Progenitor cell of endocrine pancreas (in vitro differentiated cells): ENCODE data around the gene SIAH2. TPM values are rescaled to one million over a fixed set of nuclear protein-coding genes. Genes with fewer than 3 reads are reported as not detected.

Experiments used
- DNase-seq: peaks from one replicate; pipeline ENCODE4 v3.0.0; 2021; ENCODE audit warnings: low spot score; ENCODE audit not compliant: unreplicated experiment
- H3K27ac Mint-ChIP-seq: 2 replicates; pipeline ENCODE4 v1.8.0; 2021; ENCODE audit warnings: mild to moderate bottlenecking, moderate library complexity, mixed read lengths
- H3K27me3 Mint-ChIP-seq: 2 replicates; pipeline ENCODE4 v1.8.0; 2021; ENCODE audit warnings: mixed read lengths
- H3K36me3 Mint-ChIP-seq: 2 replicates; pipeline ENCODE4 v1.8.0; 2022; ENCODE audit warnings: mixed read lengths; ENCODE audit not compliant: insufficient read depth
- H3K4me1 Mint-ChIP-seq: 2 replicates; pipeline ENCODE4 v1.8.0; 2021; ENCODE audit warnings: low read depth, mixed read lengths
- H3K4me3 Mint-ChIP-seq: 2 replicates; pipeline ENCODE4 v1.8.0; 2021; ENCODE audit warnings: low read depth, mild to moderate bottlenecking, moderate library complexity, mixed read lengths
- H3K9me3 Mint-ChIP-seq: 2 replicates; pipeline ENCODE4 v1.8.0; 2021; ENCODE audit warnings: low read depth, mixed read lengths
- CTCF ChIP-seq: fragments of 200-600 bp; sonication (generic); IDR thresholded peaks from one replicate; pipeline ENCODE4 v1.5.0; 2021; ENCODE audit warnings: antibody characterized with exemption, mild to moderate bottlenecking; ENCODE audit not compliant: unreplicated experiment
- total RNA-seq: library from RNA; stranded (reverse); gene quantifications from 2 replicates; pipeline ENCODE4 v1.2.1, GENCODE V29; 2021

The SIAH2 gene
- total RNA-seq, 1 donor from 2014 or later: 17.9 TPM

GRCh38 chr3:150764967-150765366 is 2.0 kb upstream of the SIAH2 start:
- peaks cover 9% of the 10 kb centered on the region for H3K27me3 Mint-ChIP-seq
- no peak overlapping the region for H3K27ac Mint-ChIP-seq
- H3K36me3 Mint-ChIP-seq: no peaks in the 10 kb centered on the region
- TF ChIP-seq CTCF: no peak
- H3K9me3 Mint-ChIP-seq: no peaks in the 10 kb centered on the region
- H3K4me1 Mint-ChIP-seq: peaks cover 21% of the 10 kb centered on the region
- H3K4me3 Mint-ChIP-seq: no peak overlapping the region
- no peak for DNase-seq

- Mint-ChIP-seq H3K4me1 (peaks cover 25% of the 10 kb centered on the region), H3K4me3 (peak overlapping the region; percentile 94), H3K36me3 (no peaks in the 10 kb centered on the region), H3K27me3 (peaks cover 9% of the 10 kb centered on the region), H3K27ac (no peak overlapping the region), H3K9me3 (no peaks in the 10 kb centered on the region)
- DNase-seq: no peak
- no peak for TF ChIP-seq CTCF
Measured at GRCh38 chr3:150764566-150764965, 1.6 kb upstream of the SIAH2 start.

- no peaks in the 10 kb centered on the region for H3K9me3 Mint-ChIP-seq
- DNase-seq: peak; percentile 29
- H3K36me3 Mint-ChIP-seq: no peaks in the 10 kb centered on the region
- H3K4me1 Mint-ChIP-seq: peaks cover 27% of the 10 kb centered on the region
- peak overlapping the region; percentile 94 for H3K4me3 Mint-ChIP-seq
- peak; percentile 45 for TF ChIP-seq CTCF
- H3K27me3 Mint-ChIP-seq: peaks cover 9% of the 10 kb centered on the region
- H3K27ac Mint-ChIP-seq: peak overlapping the region; percentile 99
Measured at GRCh38 chr3:150763841-150764483, 993 bp upstream of the SIAH2 start.

- peaks cover 27% of the 10 kb centered on the region for H3K4me1 Mint-ChIP-seq
- no peak for DNase-seq
- no peaks in the 10 kb centered on the region for H3K9me3 Mint-ChIP-seq
- H3K27me3 Mint-ChIP-seq: peaks cover 9% of the 10 kb centered on the region
- TF ChIP-seq CTCF: no peak
- H3K36me3 Mint-ChIP-seq: peaks cover 5% of the 10 kb centered on the region
- H3K4me3 Mint-ChIP-seq: peak overlapping the region; percentile 94
- H3K27ac Mint-ChIP-seq: no peak overlapping the region
Measured at GRCh38 chr3:150762662-150763121, 277 bp downstream of the SIAH2 start.

- Mint-ChIP-seq H3K9me3 (no peaks in the 10 kb centered on the region), H3K4me3 (peak overlapping the region; percentile 94), H3K27ac (peak overlapping the region; percentile 96), H3K27me3 (peaks cover 9% of the 10 kb centered on the region), H3K36me3 (peaks cover 5% of the 10 kb centered on the region), H3K4me1 (peaks cover 27% of the 10 kb centered on the region)
- TF ChIP-seq CTCF: no peak
- peak; percentile 14 for DNase-seq
Measured at GRCh38 chr3:150761831-150762661, 923 bp downstream of the SIAH2 start.
